ENCODE data around the gene SETD5. TPM values are rescaled to one million over a fixed set of nuclear protein-coding genes. Genes with fewer than 3 reads are reported as not detected.

Gene SETD5
- total RNA-seq, 2 experiments from 2014 or later = 118 to 128 TPM

- no peak overlapping the region for H3K27ac Mint-ChIP-seq
- CTCF ChIA-PET = interaction anchor here (0.8 kb wide), 1 partner anchor 77 kb away, joined by 5 read pairs; no protein-coding TSS in a partner anchor
Measured at GRCh38 chr3:9430733-9431132, 33.3 kb downstream of the SETD5 start.

GRCh38 chr3:9433627-9434521 lies 36.5 kb downstream of the SETD5 start:
- Mint-ChIP-seq H3K27me3 (no peaks in the 10 kb centered on the region), H3K4me3 (no peak overlapping the region), H3K9me3 (no peaks in the 10 kb centered on the region), H3K36me3 (ENCODE audit: low read depth) (peaks cover 60% of the 10 kb centered on the region), H3K4me1 (ENCODE audit: low read depth) (peaks cover 15% of the 10 kb centered on the region), H3K27ac (no peak overlapping the region)
- DNase-seq (no peak), ATAC-seq (no peak)
- POLR2A ChIA-PET = no interaction called here
- intact Hi-C loops (cut with micrococcal nuclease) = no loop called here
- no peak for TF ChIP-seq CTCF (IDR thresholded peaks at IDR 0.05)
- CTCF ChIA-PET = no interaction called here

More at GRCh38 chr3:9430733-9431132, 33.3 kb downstream of the SETD5 start:
- DNase-seq (no peak), ATAC-seq (no peak)
- peaks cover 4% of the 10 kb centered on the region for H3K4me1 Mint-ChIP-seq (ENCODE audit: low read depth)
- intact Hi-C loops (cut with micrococcal nuclease) = no loop called here
- no peak for TF ChIP-seq CTCF (IDR thresholded peaks at IDR 0.05)
- no peak overlapping the region for H3K4me3 Mint-ChIP-seq
- H3K9me3 Mint-ChIP-seq = no peaks in the 10 kb centered on the region
- H3K36me3 Mint-ChIP-seq (ENCODE audit: low read depth) = peaks cover 65% of the 10 kb centered on the region
- no peaks in the 10 kb centered on the region for H3K27me3 Mint-ChIP-seq
- POLR2A ChIA-PET = interaction anchor here (2.0 kb wide), 1 partner anchor 36 kb away, joined by 5 read pairs; no protein-coding TSS in a partner anchor

- ATAC-seq (no peak), DNase-seq (no peak)
- intact Hi-C loops (cut with micrococcal nuclease) = no loop called here
- ChIA-PET POLR2A (interaction anchor here (0.9 to 1.6 kb wide), 2 partner anchors 16 to 40 kb away, joined by 3 read pairs; no protein-coding TSS in a partner anchor), CTCF (interaction anchor here (1.2 kb wide), 3 partner anchors 31 to 68 kb away, joined by 3 to 4 read pairs (median 3); no protein-coding TSS in a partner anchor)
- no peaks in the 10 kb centered on the region for H3K9me3 Mint-ChIP-seq
- H3K4me3 Mint-ChIP-seq = no peak overlapping the region
- no peak for TF ChIP-seq CTCF (IDR thresholded peaks at IDR 0.05)
- no peaks in the 10 kb centered on the region for H3K27me3 Mint-ChIP-seq
- peak overlapping the region; percentile 47 for H3K27ac Mint-ChIP-seq
- H3K36me3 Mint-ChIP-seq (ENCODE audit: low read depth) = peaks cover 56% of the 10 kb centered on the region
- H3K4me1 Mint-ChIP-seq (ENCODE audit: low read depth) = peaks cover 15% of the 10 kb centered on the region
Measured at GRCh38 chr3:9435316-9435715, 37.9 kb downstream of the SETD5 start.

GRCh38 chr3:9439331-9439730 lies 41.9 kb downstream of the SETD5 start:
- CTCF ChIA-PET = interaction anchor here (0.6 kb wide), 1 partner anchor 19 kb away, joined by 3 read pairs; no protein-coding TSS in a partner anchor
- POLR2A ChIA-PET = interaction anchor here (2.1 kb wide), 1 partner anchor 43 kb away, joined by 9 read pairs; no protein-coding TSS in a partner anchor
- DNase-seq (no peak), ATAC-seq (no peak)
- Mint-ChIP-seq H3K36me3 (ENCODE audit: low read depth) (peaks cover 57% of the 10 kb centered on the region), H3K27me3 (no peaks in the 10 kb centered on the region), H3K4me1 (ENCODE audit: low read depth) (peaks cover 13% of the 10 kb centered on the region), H3K27ac (no peak overlapping the region), H3K4me3 (no peak overlapping the region), H3K9me3 (no peaks in the 10 kb centered on the region)
- intact Hi-C loops (cut with micrococcal nuclease) = no loop called here
- TF ChIP-seq CTCF (IDR thresholded peaks at IDR 0.05) = no peak
